NCI-H2081 treated with DMSO at 0.1 percent for 48 hours (cell line): ENCODE measurements around the gene SRSF6.
"Not testable (repeated sequence)": the region's sequence is repeated elsewhere in the genome, so short reads cannot be mapped to it uniquely, and the experiment has no call there.

ENCODE experiments used
- DNase-seq: peaks from one replicate; lab custom pipeline; 2025; lab: John Stamatoyannopoulos, UW

Gene SRSF6

DNA sequence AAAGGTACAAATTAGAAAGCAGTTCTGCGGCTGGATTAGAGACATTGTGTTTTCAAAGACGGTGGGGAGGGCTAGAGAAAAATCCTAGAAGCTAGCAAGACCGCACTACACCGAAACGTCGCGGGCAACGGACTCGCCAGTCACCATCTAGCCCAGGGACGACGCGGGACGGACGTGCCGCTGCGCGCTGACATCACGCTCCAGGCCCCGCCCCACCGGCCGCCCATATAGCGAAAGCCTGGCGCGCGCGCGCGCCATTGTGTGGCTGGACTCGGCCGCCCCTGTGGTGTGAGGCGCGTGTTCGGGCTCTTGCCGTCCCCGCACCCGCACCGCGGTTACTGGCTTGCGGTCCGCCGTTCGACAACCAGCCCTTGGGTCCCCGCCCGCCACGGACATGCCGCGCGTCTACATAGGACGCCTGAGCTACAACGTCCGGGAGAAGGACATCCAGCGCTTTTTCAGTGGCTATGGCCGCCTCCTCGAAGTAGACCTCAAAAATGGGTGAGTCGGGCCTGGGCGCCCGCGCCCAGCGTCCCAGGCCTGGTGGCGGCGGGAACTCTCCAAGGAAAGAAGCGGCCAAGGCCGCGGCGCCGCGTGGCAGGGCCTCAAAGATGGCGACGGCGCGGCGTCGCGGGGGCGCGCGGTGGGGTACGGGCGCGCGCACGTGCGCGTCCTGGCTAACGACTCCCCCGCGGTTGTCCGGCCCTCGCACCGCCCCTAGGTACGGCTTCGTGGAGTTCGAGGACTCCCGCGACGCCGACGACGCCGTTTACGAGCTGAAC is at the start of gene SRSF6:
TSS of gene SRSF6 (plus strand) at position 257 of the 782 bp plus-strand sequence. CDS start at position 395, 138 bp downstream.
- DNase-seq, result peak; percentile 73

DNA sequence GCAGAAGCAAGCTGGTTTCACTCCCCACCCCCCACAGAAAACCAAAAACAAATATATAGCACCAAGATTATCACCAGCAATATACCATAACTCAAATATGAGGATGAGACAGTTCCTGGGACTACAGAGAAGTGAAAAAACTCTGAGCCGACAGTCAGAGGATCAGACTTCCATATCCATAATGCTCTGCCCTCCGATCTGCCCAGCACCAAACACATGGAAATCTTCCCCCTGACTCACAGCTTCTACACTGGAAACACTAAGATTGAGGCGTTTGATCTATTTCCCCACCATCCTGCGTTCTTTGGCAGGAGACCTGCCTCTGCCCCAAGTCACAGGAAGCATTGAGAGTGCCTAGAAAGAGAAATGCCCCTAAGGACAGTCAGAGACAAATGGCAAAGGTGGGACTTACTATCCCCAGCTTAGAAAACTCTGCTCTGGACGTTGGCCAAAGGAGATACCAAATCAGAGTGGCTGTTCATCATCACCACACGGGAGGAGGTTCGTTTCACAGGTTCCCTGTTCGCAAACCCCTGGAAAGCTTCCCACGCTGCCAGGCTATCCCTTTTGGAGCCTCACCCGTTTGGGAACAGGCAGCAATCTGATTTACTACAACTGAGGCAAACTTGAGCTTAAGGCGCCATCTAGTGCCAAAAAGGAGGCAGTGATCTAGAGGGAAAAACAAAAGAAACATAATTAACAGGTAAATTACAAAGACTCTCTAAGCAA is 48.7 kb upstream of the SRSF6 start:
- peak; percentile 0 for DNase-seq

DNA sequence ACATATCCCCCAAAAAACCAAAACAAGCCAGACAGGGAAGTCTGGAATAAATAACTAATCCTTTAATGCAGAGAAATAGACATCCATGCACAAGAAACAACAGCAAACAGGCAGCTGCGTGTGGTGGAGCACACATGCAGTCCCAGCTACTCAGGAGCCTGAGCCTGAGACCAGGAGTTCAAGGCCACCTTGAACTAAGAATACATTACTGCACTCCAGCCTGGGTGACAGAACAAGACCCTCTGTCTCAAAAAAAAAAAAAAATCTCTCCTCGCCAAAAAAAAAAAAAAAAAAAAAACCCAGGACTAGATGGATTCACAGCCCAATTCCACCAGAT is 48.2 kb upstream of the SRSF6 start:
- no peak for DNase-seq

DNA sequence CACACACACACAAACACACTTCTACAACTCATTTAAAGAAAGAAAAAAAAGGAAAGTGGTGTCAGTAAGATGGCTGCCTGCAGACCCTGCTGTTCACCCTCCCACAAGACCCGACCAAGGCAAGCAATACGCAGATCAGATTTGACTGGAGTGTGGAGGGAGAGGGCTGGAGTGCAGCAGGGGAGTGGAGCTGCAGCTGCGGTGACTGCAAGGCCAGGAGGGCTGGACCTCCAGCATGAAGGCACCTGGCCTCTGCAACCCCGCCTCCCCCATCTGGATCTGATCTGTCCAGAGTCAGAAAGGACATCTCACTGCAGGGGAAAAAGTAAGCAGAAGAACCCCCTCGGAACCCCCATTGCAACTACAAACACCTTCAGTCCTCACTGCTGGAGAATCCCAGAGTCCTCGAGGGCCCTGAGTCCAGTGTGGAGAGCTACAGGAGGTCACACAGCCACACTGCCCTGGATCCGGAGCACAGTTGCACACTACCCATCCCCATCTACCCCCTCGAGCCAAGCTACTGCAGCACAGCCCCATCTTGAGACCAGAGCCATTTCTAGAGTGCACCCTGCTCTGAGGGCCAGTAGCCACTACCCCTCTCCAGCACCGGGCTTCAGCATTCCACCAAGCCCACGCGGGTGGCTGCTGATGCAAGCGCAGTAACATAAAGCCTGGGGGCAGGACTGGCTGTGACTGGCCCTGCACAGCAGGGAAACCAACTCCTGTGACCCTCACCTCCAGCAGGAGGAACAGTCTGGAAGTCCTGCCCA is 41.9 kb upstream of the SRSF6 start:
- no peak for DNase-seq

DNA sequence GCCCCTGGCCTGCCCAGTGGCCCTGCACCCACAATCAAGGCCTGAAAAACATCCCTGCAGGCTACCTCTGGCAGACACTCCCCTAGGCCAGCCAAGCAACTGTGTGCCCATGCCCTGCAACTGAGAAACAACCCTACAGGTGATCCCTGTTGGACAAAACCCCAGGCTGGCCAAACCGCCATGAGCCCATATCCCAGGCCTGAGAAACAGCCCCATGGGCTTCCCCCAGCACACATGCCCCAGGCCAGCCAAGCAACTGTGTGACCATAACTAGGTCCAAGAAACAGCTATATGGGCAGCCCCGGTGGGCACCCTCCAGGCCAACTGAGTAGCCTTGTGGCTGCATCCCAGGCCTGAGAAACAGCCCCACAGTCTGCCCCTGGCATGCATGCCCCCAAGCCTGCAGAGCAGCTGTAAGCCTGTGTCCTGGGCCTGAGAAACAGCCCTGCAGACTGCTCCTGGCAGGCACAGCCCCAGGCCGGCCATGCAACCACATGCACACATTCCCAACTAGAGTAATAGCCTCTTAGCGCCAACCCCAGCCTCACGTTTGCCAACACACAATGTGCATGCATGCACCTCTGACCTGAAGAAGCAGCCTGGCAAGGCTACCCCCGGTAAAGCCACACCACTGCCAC is 41.0 kb upstream of the SRSF6 start:
- no peak for DNase-seq

DNA sequence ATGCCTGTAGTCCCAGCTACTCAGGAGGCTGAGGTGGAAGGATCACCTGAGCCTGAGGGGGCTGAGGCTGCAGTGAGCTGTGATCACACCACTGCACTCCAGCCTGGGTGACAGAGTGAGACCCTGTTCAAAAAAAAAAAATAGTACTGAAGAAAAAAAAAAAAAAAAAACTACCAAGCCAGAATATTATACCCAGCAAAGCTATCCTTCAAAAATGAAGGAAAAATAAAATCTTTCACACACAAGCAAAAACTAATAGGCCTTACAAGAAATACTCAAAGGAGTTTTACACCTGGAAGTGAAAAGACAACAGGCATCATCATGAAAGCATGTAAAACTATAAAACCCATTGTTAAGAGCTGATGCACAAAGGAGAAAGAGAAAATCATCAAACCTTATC is 37.5 kb upstream of the SRSF6 start:
- no peak for DNase-seq

DNA sequence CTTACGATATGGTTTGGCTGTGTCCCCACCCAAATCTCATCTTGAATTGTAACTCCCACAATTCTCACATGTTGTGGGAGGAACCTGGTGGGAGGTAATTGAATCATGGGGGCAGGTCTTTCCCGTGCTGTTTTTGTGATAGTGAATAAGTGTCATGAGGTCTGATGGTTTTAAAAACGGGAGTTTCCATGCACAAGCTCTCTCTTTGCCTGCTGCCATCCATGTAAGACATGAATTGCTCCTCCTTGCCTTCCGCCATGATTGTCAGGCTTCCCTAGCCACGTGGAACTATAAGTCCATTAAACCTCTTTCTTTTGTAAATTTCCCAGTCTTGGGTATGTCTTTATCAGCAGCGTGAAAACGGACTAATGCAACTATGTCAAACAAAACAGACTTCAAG is 36.8 kb upstream of the SRSF6 start:
- not testable (repeated sequence) for DNase-seq

DNA sequence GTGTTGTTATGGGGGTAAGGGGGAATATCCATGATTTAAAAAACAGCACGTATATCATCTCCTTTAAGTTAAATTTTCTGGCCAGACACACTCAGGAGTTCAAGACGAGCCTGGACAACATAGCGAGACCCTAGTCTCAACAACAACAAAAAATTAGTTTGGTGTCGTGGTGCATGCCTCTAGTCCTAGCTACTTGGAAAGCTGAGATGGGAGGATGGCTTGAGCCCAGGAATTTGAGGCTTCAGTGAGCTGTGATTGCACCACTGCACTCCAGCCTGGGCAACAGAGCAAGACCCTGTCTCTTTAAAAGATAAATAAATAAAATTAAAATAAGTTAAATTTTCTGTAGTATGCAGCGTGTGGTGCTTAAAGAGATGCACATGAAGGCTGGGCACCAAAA is 31.5 kb upstream of the SRSF6 start:
- no peak for DNase-seq

DNA sequence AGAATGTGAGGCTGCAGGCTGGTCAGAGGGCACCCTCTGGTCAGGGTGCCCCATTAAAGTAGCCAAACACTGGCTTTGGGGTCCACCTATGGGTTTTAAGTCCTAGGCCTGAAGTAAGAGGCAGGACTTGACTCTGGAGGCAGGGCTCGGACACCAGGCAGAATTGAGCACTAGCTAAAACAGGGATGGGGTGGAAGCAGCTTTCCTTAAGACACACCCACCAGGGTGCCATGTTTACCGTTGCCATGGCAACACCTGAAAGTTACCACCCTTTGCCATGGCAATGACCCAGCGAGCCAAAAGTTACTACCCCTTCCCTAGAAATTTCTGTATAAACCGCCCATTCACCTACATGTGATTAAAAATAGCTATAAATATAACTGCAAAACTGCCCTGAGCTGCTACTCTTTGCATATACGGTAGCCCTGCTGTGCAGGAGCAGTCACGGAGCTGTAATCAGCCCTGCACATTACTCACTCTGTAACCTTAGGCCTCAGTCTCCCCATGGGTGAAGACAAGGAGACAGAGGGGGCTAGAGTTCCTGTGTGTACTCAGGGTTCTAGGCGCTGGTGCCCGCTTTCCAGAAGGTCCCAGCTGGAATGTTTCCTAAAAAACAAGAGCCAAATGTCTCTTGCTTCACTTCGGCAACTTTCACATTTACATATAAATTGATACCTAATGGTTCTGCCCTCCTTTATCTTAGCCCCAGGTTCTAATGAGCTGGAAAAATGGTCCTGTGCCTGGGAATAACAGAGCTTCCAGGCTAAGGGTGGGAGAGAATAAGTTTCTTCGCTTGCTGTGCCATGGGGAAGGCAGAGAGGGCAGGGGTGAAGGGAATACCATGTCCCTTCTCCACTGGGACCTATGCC is 27.2 kb upstream of the SRSF6 start:
- DNase-seq, result no peak

DNA sequence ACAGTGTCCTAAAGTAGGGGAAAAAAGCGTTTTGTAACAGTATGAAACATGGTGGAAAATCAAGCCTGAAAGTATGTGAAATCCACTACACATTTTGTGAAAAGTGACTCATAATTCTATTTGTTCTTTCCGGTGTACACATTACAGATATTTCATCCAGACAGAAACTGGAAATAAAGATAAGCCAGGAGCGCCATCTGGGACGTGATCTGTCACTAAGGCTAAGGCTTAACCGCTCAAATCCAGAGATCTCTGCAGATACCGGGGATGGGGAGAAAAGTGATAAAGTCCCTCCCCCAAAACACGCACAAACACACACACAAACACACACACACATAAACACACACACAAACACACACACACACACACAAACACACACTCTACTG is 26.6 kb upstream of the SRSF6 start:
- DNase-seq, result no peak

DNA sequence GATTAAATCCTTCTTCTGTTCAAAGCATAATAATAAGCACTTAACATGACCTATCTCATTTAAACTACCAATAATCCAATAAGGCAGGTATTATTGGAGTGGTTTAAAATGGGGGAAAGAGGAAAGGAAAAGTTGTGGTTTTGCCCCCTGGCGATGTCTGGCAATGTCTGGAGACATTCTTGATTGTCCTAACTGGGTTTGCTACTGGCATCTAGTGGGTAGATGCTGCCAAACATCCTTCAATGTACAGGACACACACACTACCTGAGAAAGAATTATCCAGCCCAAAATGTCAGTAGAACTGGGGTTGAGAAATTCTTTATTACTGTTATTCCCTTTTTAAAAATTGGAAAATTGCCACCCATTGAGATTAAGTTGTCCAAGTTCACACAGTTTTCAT is 25.2 kb upstream of the SRSF6 start:
- no peak for DNase-seq

DNA sequence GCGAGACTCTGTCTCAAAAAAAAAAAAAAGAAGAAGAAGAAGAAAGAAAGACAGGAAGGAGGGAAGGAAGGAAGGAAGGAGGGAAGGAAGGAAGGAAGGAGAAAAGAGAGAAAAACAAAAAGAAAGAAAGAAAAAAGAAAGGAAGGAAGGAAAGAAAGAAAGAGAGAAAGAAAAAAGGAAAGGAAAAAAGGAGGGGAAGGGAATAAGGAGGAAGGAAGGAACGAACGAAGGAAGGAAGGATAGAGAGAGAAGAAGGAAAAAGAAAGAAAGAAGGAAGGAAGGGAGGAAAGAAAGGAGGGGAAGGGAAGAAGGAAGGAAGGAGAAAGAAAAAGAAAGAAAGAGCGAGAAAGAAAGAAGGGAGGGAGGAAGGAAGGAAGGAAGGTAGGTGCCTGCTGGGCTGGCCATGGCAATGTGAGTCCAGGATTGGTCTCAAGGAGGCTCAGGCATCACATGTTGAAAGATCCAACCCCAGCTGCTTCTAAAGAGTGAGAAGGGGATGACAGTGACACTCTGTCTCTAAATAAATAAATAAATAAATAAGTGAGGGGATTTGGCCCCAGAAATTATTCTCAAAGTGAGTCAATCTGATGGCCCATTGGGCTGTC is 24.3 kb upstream of the SRSF6 start:
- no peak for DNase-seq

DNA sequence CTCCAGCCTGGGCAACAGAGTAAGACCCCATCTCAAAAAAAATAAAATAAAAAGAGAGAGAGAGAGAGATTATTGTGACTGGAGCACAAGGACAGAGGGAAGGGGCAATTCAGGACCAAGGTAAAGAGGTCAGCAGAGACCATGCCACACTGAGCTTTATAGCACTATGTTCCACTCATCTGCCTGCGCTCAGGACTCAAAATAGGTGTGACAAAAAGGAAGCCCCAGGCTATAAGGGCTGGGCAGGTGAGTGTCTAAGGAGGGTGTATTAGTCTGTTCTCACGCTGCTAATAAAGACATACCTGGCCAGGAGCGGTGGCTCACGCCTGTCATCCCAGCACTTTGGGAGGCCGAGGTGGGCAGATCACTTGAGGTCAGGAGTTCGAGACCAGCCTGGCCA is 23.1 kb upstream of the SRSF6 start:
- no peak for DNase-seq

DNA sequence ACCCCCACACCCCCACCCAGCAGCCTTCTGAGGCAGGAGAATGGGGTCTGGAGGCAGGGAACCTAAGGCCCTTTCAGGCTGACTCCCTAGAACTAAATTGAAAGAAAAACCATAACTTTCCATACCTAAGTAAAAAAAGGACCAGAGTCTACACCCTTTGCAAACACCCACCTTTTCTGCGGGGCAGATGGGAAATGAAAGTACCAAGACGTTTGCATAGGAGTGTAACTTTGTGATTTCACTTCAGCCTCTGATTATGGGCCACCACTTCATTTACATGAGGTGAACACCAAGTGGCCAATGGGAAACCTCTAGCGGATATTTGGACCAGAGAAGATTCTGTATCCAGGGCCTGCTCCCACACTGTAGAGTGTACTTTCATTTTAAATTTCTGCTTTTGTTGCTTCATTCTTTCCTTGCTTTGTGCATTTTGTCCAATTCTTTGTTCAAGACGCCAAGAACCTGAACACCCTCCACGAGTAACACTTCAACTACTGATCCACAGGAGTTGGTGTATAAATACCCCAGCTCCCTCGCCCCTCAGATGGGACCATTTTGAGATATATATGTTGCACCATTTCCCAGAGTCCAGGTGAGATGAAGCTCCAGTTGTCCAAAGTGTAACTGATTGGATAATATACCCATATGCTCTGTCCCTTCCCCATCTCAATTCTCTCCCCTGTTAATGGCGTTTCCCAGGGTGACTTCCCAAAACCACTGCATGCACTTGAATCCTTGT is 18.9 kb upstream of the SRSF6 start:
- no peak for DNase-seq

DNA sequence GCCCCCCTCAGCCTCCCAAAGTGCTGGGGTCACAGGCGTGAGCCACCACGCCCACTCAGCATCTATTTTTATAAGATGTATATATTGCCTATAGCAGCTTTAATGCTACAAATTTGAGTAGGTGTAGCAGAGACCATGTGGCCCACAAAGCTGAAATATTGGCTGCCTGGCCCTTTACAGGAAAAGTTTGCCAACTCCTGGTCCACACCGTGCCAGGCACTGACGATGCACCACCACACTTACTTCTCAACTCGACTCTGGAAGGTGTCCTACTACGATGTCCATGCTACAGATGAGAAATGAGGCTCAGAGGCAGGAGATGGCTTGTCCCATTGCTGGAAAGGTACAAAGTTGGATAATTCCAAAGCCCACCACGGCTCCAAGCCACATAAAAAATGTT is 17.2 kb upstream of the SRSF6 start:
- DNase-seq, result no peak

DNA sequence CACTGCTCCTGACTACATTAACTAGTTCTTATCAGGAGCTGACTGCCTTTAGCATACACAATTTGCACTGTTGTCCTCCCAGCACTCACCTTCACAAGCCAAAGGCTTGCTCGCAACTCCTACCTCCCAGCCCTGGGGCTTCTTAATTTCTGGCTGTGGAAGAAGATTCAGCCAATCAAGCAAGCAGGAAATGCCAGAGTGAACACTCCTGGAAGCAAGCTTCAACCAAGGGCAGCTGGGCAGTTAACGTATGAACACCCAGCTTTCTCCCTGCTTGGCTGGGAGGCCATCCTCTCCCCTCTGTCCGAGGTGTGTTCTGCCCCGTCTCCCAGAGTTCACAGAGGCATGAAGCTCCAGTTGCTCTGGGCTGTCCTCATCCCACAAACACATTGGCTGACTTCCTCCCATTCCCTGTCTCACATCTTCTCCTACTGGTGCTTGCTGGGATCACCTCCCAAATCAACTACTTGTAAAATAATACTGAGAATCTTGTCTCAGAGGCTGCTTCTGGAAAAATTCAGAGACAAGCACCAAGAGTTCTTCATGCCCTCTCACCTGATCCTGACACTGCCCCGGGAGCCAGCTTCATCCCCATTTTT is 15.3 kb upstream of the SRSF6 start:
- no peak for DNase-seq

DNA sequence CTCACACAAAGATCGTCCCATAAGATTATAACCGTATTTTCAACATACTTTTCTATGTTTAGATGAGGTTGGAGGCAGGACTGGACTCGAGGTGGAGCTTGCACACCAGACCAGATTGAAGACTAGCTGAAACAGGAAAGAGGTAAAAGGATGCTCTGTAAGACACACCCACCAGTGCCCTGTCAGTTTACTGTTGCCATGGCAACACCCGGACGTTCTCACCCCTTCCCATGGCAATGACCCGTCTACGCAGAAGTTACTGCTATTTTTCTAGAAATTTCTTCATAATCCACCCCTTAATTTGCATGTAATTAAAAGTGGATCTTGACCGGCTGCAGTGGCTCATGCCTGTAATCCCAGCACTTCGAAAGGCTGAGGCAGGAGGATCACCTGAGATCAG is 13.6 kb upstream of the SRSF6 start:
- no peak for DNase-seq

DNA sequence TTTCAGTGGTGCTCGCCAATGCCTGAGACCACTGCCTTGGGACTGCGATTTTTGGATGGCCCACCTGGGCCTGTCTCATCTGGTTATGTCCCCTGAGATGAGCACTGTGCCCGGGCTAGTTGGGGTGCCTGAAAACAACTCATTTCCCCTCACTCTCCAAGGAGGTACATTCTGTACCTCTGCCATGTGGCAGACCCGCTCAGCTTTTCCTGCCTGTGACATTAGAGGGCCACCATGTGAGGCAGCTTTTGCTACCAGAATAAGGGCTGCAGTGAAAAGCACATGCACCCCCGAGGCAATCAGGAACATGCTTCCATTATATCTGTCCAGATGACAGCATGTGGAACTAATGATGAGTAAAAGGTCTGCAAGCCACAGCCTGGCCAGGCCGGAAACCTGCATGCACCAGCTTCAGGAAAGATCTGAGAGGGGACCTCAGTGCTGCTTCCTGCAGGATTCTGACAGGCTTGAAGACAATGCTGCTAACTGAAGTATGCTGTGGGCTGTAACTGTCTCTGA is 11.3 kb upstream of the SRSF6 start:
- DNase-seq, result no peak

DNA sequence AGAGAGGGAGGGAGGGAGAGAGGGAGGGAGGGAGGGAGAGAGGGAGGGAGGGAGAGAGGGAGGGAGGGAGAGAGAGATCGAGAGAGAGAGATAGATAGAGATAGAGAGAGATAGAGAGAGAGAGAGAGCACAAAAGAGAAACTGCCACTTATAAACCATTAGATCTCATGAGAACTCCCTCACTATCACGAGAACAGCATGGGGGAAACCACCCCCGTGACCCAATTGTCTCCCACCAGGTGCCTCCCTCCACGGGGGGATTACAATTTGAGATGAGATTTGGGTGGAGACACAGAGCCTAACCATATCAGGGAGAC is 9.3 kb upstream of the SRSF6 start:
- not testable (repeated sequence) for DNase-seq
